CD4-positive, CD25-positive, alpha-beta regulatory T cell (primary cell): ENCODE results near the gene XPR1. TPM values are rescaled to one million over a fixed set of nuclear protein-coding genes. Genes with fewer than 3 reads are reported as not detected.

ENCODE experiments used
- ATAC-seq, 2 donors: fragments of 150-1000 bp; cut with Tn5 transposase; one replicate each; pipeline ENCODE4 v1.10.0; 2021; ENCODE audit warnings: low read depth in 2 of 2, moderate number of reproducible peaks in 2 of 2, moderate library complexity in 1 of 2
- DNase-seq, 3 donors: peaks; one replicate each; pipeline versions ENCODE4 v3.0.0 to v3.0.0-alpha.2; 2012 to 2022; ENCODE audit warnings: mixed read lengths in 1 of 3
- H3K27ac ChIP-seq: one replicate; pipeline ENCODE4 v1.7.0; 2013; ENCODE audit warnings: mild to moderate bottlenecking, low read length; ENCODE audit not compliant: insufficient read depth, poor library complexity, severe bottlenecking
- H3K27me3 ChIP-seq: one replicate; pipeline ENCODE4 v1.7.0; 2013; ENCODE audit warnings: low read length; ENCODE audit not compliant: control insufficient read depth, insufficient read depth
- H3K36me3 ChIP-seq: one replicate; pipeline ENCODE4 v1.7.0; 2013; ENCODE audit warnings: mild to moderate bottlenecking, low read length, moderate library complexity; ENCODE audit not compliant: control insufficient read depth, insufficient read depth
- H3K4me1 ChIP-seq: 2 replicates; pipeline ENCODE4 v1.7.0; 2013; ENCODE audit warnings: mild to moderate bottlenecking, low read length; ENCODE audit not compliant: insufficient read depth, control insufficient read depth, poor library complexity, severe bottlenecking
- H3K4me3 ChIP-seq: one replicate; pipeline ENCODE4 v1.7.0; 2013; ENCODE audit warnings: low read depth, mild to moderate bottlenecking, low read length, moderate library complexity
- H3K9me3 ChIP-seq, 2 experiments: 1 replicate in 1 of 2; 2 replicates in 1 of 2; pipeline ENCODE4 v1.7.0; 2013; ENCODE audit warnings: low read length in 2 of 2, mild to moderate bottlenecking in 1 of 2, moderate library complexity in 1 of 2; ENCODE audit not compliant: control insufficient read depth in 2 of 2
- H3K27ac Mint-ChIP-seq, 3 donors: one replicate each; pipeline ENCODE4 v1.8.0; 2020 to 2022; ENCODE audit warnings: mild to moderate bottlenecking in 3 of 3, mixed read lengths in 3 of 3, moderate library complexity in 2 of 3
- H3K27me3 Mint-ChIP-seq: one replicate; pipeline ENCODE4 v1.8.0; 2022; ENCODE audit warnings: mild to moderate bottlenecking, mixed read lengths
- H3K36me3 Mint-ChIP-seq: one replicate; pipeline ENCODE4 v1.8.0; 2020; ENCODE audit warnings: mixed read lengths
- H3K4me1 Mint-ChIP-seq, 4 donors: one replicate each; pipeline ENCODE4 v1.8.0; 2020 to 2022; ENCODE audit warnings: mixed read lengths in 4 of 4, mild to moderate bottlenecking in 1 of 4
- H3K4me3 Mint-ChIP-seq, 4 donors: one replicate each; pipeline ENCODE4 v1.8.0; 2020 to 2022; ENCODE audit warnings: mild to moderate bottlenecking in 4 of 4, mixed read lengths in 4 of 4, moderate library complexity in 3 of 4
- H3K9me3 Mint-ChIP-seq, 7 donors: one replicate each; pipeline ENCODE4 v1.8.0; 2020 to 2022; ENCODE audit warnings: mixed read lengths in 7 of 7, mild to moderate bottlenecking in 3 of 7, moderate library complexity in 2 of 7
- polyA plus RNA-seq, 4 donors: library from polyadenylated mRNA; unstranded; fragments of 300-500 nt; fragmentation: Illumina TruSeq; gene quantifications; one replicate each; pipeline ENCODE4 v1.2.3, GENCODE V29; 2021
- total RNA-seq: library from RNA; stranded (reverse); gene quantifications from one replicate; pipeline ENCODE4 v1.2.3, GENCODE V29; 2022

XPR1 gene
- total and polyA plus RNA-seq, 5 donors from 2014 or later = 6.4 to 24.2 (median 11.1) TPM

DNA sequence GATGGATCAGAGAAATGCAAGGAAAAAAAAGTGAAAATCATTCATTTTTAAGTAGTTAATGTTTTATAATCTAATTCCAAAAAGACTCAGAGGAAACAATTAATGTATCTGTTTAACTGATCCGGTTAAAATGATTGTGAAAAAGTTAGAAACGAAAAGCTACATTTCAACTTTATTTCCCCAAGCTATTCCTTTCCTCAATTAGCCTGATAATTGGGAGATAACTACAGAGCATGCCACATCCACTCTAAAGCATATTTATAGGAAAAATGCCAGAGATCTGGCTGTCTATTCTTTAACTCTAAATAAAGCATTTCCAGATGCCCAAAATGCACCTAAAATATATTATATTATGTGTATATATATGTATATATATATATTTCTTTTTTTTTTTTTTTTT is 35.9 kb upstream of the XPR1 start:
- Mint-ChIP-seq H3K9me3 (peaks cover 0 to 1% (median 0%) of the 10 kb centered on the region in 7 donors), H3K27ac (no peak overlapping the region), H3K36me3 (no peaks in the 10 kb centered on the region), H3K4me1 (no peaks in the 10 kb centered on the region), H3K27me3 (peaks cover 29% of the 10 kb centered on the region), H3K4me3 (no peak overlapping the region)
- Histone ChIP-seq H3K36me3 (no peaks in the 10 kb centered on the region), H3K9me3 (no peaks in the 10 kb centered on the region), H3K27me3 (peaks cover 8% of the 10 kb centered on the region), H3K27ac (no peak overlapping the region), H3K4me1 (no peaks in the 10 kb centered on the region), H3K4me3 (no peak overlapping the region)
- DNase-seq = no peak
- no peak for ATAC-seq

GRCh38 chr1:180597520-180597919 is 34.3 kb upstream of the XPR1 start:
- DNase-seq (no peak), ATAC-seq (no peak)
- no peak overlapping the region for H3K4me3 ChIP-seq
- Mint-ChIP-seq H3K27me3 (peaks cover 35% of the 10 kb centered on the region), H3K36me3 (no peaks in the 10 kb centered on the region), H3K4me1 (no peaks in the 10 kb centered on the region), H3K4me3 (no peak overlapping the region), H3K27ac (no peak overlapping the region), H3K9me3 (peaks cover 0 to 1% (median 0%) of the 10 kb centered on the region in 7 donors)
- H3K27ac ChIP-seq = no peak overlapping the region
- H3K4me1 ChIP-seq = no peaks in the 10 kb centered on the region
- H3K27me3 ChIP-seq = peaks cover 8% of the 10 kb centered on the region
- H3K36me3 ChIP-seq = no peaks in the 10 kb centered on the region
- H3K9me3 ChIP-seq = no peaks in the 10 kb centered on the region

DNA sequence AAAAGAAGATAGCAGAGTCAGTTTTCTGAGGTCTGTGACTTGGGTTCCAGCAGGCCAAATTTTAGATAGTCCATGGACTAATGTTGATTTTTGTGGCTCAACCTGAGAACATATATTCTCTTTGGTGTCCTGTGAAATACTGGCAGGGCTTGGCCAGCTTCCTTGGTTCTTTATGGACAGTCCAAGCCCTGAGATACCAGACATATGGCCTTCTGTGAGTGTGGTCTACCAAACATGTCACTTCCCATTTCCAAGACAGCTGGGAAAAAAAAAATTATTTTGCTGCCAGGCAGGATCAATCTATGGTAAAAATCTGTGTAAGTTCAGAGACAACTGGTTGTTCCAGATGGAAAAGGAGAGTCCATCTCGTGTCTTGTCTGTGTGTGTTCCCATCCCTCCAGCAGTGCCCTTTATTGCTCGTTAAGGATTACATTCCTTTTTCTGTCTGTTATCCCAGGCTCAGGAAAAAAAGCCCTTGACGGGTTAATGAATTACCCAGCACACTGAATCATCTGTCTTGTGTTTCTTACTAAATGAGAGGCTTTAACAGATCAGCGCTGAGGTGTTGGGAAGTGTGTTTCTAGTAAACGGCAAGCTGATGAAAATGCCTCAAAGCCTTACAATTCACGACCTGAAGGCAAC is 33.4 kb upstream of the XPR1 start:
- DNase-seq (no peak), ATAC-seq (no peak)
- Histone ChIP-seq H3K4me1 (no peaks in the 10 kb centered on the region), H3K27ac (no peak overlapping the region), H3K27me3 (peaks cover 8% of the 10 kb centered on the region), H3K9me3 (no peaks in the 10 kb centered on the region), H3K4me3 (no peak overlapping the region), H3K36me3 (no peaks in the 10 kb centered on the region)
- Mint-ChIP-seq H3K27me3 (peaks cover 31% of the 10 kb centered on the region), H3K4me3 (no peak overlapping the region), H3K36me3 (no peaks in the 10 kb centered on the region), H3K27ac (no peak overlapping the region), H3K9me3 (no peaks in the 10 kb centered on the region), H3K4me1 (no peaks in the 10 kb centered on the region)

- no peaks in the 10 kb centered on the region for H3K4me1 ChIP-seq
- no peak overlapping the region for H3K4me3 ChIP-seq
- H3K27me3 ChIP-seq = peaks cover 8% of the 10 kb centered on the region
- DNase-seq (no peak), ATAC-seq (no peak)
- peak overlapping the region in 1 of 3 donors; percentile 57 for H3K27ac Mint-ChIP-seq
- H3K9me3 ChIP-seq = no peaks in the 10 kb centered on the region
- H3K36me3 ChIP-seq = no peaks in the 10 kb centered on the region
- no peaks in the 10 kb centered on the region for H3K9me3 Mint-ChIP-seq
- H3K4me1 Mint-ChIP-seq = no peaks in the 10 kb centered on the region
- H3K27me3 Mint-ChIP-seq = peaks cover 26% of the 10 kb centered on the region
- H3K27ac ChIP-seq = no peak overlapping the region
- no peaks in the 10 kb centered on the region for H3K36me3 Mint-ChIP-seq
- no peak overlapping the region for H3K4me3 Mint-ChIP-seq
These were observed 31.5 kb upstream of the XPR1 start for GRCh38 chr1:180600343-180600742.

GRCh38 chr1:180601512-180601911 is 30.3 kb upstream of the XPR1 start:
- Mint-ChIP-seq H3K9me3 (no peaks in the 10 kb centered on the region), H3K4me3 (no peak overlapping the region), H3K36me3 (no peaks in the 10 kb centered on the region), H3K27me3 (peaks cover 28% of the 10 kb centered on the region), H3K27ac (no peak overlapping the region), H3K4me1 (no peaks in the 10 kb centered on the region)
- ATAC-seq (no peak), DNase-seq (no peak)
- no peak overlapping the region for H3K27ac ChIP-seq
- H3K9me3 ChIP-seq = no peaks in the 10 kb centered on the region
- H3K4me1 ChIP-seq = no peaks in the 10 kb centered on the region
- H3K36me3 ChIP-seq = no peaks in the 10 kb centered on the region
- H3K27me3 ChIP-seq = peaks cover 6% of the 10 kb centered on the region
- H3K4me3 ChIP-seq = no peak overlapping the region

GRCh38 chr1:180603223-180603849 is 28.5 kb upstream of the XPR1 start:
- no peaks in the 10 kb centered on the region for H3K36me3 Mint-ChIP-seq
- H3K4me1 Mint-ChIP-seq = no peaks in the 10 kb centered on the region
- Histone ChIP-seq H3K27ac (no peak overlapping the region), H3K4me1 (no peaks in the 10 kb centered on the region), H3K36me3 (no peaks in the 10 kb centered on the region), H3K4me3 (no peak overlapping the region), H3K9me3 (no peaks in the 10 kb centered on the region), H3K27me3 (peaks cover 12% of the 10 kb centered on the region)
- H3K9me3 Mint-ChIP-seq = peaks cover 0 to 2% (median 0%) of the 10 kb centered on the region in 7 donors
- DNase-seq = no peak
- no peak for ATAC-seq
- H3K4me3 Mint-ChIP-seq = no peak overlapping the region
- peaks cover 18% of the 10 kb centered on the region for H3K27me3 Mint-ChIP-seq
- H3K27ac Mint-ChIP-seq = no peak overlapping the region

GRCh38 chr1:180603850-180604226 is 28.0 kb upstream of the XPR1 start:
- DNase-seq (no peak), ATAC-seq (no peak)
- H3K36me3 ChIP-seq = no peaks in the 10 kb centered on the region
- no peaks in the 10 kb centered on the region for H3K4me1 ChIP-seq
- no peak overlapping the region for H3K4me3 ChIP-seq
- no peaks in the 10 kb centered on the region for H3K4me1 Mint-ChIP-seq
- H3K27me3 Mint-ChIP-seq = peaks cover 13% of the 10 kb centered on the region
- H3K27ac Mint-ChIP-seq = no peak overlapping the region
- H3K27ac ChIP-seq = no peak overlapping the region
- no peaks in the 10 kb centered on the region for H3K9me3 ChIP-seq
- H3K36me3 Mint-ChIP-seq = no peaks in the 10 kb centered on the region
- H3K27me3 ChIP-seq = peaks cover 7% of the 10 kb centered on the region
- H3K4me3 Mint-ChIP-seq = no peak overlapping the region
- peaks cover 0 to 2% (median 0%) of the 10 kb centered on the region in 7 donors for H3K9me3 Mint-ChIP-seq

- Histone ChIP-seq H3K27me3 (peaks cover 5% of the 10 kb centered on the region), H3K27ac (no peak overlapping the region), H3K36me3 (no peaks in the 10 kb centered on the region), H3K9me3 (no peaks in the 10 kb centered on the region), H3K4me3 (no peak overlapping the region), H3K4me1 (no peaks in the 10 kb centered on the region)
- no peak overlapping the region for H3K4me3 Mint-ChIP-seq
- H3K9me3 Mint-ChIP-seq = peaks cover 0 to 2% (median 0%) of the 10 kb centered on the region in 7 donors
- ATAC-seq = no peak
- no peak for DNase-seq
- peaks cover 11% of the 10 kb centered on the region for H3K27me3 Mint-ChIP-seq
- no peak overlapping the region for H3K27ac Mint-ChIP-seq
- H3K4me1 Mint-ChIP-seq = peaks cover 0 to 6% (median 2%) of the 10 kb centered on the region in 4 donors
- H3K36me3 Mint-ChIP-seq = no peaks in the 10 kb centered on the region
These were observed 25.7 kb upstream of the XPR1 start for GRCh38 chr1:180606155-180606554.
